Mesothelial cell of epicardium (in vitro differentiated cells): ENCODE measurements around the gene SSBP3. TPM values are rescaled to one million over a fixed set of nuclear protein-coding genes. Genes with fewer than 3 reads are reported as not detected.
A peak's percentile ranks its signal among the peaks of the same experiment; 100 is the strongest.

ENCODE experiments used
- DNase-seq, 2 experiments: peaks; one replicate each; pipeline ENCODE4 v3.0.0; 2021; ENCODE audit warnings: low spot score in 2 of 2; ENCODE audit not compliant: unreplicated experiment in 2 of 2
- H3K27ac Mint-ChIP-seq: 2 replicates; pipeline ENCODE4 v1.8.0; 2021; ENCODE audit warnings: mixed read lengths
- H3K27me3 Mint-ChIP-seq: 2 replicates; pipeline ENCODE4 v1.8.0; 2021; ENCODE audit warnings: low read depth, mixed read lengths
- H3K36me3 Mint-ChIP-seq: 2 replicates; pipeline ENCODE4 v1.8.0; 2021; ENCODE audit warnings: mixed read lengths
- H3K4me1 Mint-ChIP-seq: 2 replicates; pipeline ENCODE4 v1.8.0; 2021; ENCODE audit warnings: mixed read lengths
- H3K4me3 Mint-ChIP-seq: 2 replicates; pipeline ENCODE4 v1.8.0; 2021; ENCODE audit warnings: mild to moderate bottlenecking, moderate library complexity, mixed read lengths
- H3K9me3 Mint-ChIP-seq: 2 replicates; pipeline ENCODE4 v1.8.0; 2021; ENCODE audit warnings: mixed read lengths
- total RNA-seq: library from RNA; stranded (reverse); gene quantifications from 3 replicates; pipeline ENCODE4 v1.2.1, GENCODE V29; 2021
- TF ChIP-seq, protein P1 (sequence below): fragments of 200-600 bp; sonication (generic); IDR thresholded peaks from one replicate; pipeline ENCODE4 v1.5.0; 2021; ENCODE audit warnings: antibody characterized with exemption; ENCODE audit not compliant: unreplicated experiment

The SSBP3 gene
- total RNA-seq, 1 donor from 2014 or later = 172 TPM

DNA sequence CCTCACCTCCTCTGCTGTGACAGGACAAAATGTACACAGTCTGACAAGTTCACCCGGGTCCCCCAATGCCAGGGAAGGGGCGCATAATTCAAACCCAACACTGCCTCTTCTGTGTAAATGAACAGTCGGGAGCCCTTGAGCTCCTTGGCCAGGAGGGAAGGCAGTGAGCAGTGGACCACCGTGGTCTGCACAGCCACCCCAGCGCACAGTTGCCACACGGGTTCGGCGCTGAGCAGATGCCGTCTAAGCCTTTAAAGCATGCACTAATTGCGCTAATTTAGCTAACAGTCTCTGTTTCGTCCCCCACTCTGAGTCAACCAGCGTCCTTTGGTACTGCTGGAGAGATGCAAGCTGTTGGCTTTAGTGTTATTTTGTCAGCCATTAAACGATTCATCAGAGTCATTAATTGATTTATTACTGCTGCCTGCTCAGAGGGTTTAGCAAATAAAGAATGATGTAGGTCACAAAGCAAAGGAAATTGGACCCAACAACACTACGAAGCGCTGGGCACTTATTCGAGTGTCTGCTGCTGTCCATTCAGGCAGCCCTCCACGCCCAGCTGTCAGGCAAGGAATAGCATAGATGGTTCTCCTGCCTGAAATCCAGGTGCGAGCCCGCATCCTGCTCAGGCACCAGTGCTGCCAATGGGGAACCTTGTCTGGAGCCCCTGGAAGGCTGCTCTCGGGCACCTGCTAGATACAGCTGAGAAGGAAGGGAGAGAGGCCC is 114.8 kb downstream of the SSBP3 start:
- H3K27ac Mint-ChIP-seq = peak overlapping the region; percentile 55
- TF ChIP-seq, protein P1, sequence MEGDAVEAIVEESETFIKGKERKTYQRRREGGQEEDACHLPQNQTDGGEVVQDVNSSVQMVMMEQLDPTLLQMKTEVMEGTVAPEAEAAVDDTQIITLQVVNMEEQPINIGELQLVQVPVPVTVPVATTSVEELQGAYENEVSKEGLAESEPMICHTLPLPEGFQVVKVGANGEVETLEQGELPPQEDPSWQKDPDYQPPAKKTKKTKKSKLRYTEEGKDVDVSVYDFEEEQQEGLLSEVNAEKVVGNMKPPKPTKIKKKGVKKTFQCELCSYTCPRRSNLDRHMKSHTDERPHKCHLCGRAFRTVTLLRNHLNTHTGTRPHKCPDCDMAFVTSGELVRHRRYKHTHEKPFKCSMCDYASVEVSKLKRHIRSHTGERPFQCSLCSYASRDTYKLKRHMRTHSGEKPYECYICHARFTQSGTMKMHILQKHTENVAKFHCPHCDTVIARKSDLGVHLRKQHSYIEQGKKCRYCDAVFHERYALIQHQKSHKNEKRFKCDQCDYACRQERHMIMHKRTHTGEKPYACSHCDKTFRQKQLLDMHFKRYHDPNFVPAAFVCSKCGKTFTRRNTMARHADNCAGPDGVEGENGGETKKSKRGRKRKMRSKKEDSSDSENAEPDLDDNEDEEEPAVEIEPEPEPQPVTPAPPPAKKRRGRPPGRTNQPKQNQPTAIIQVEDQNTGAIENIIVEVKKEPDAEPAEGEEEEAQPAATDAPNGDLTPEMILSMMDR = no peak
- H3K36me3 Mint-ChIP-seq = no peaks in the 10 kb centered on the region
- H3K4me1 Mint-ChIP-seq = peaks cover 81% of the 10 kb centered on the region
- no peak for DNase-seq
- H3K9me3 Mint-ChIP-seq = no peaks in the 10 kb centered on the region
- H3K4me3 Mint-ChIP-seq = no peak overlapping the region
- no peaks in the 10 kb centered on the region for H3K27me3 Mint-ChIP-seq

DNA sequence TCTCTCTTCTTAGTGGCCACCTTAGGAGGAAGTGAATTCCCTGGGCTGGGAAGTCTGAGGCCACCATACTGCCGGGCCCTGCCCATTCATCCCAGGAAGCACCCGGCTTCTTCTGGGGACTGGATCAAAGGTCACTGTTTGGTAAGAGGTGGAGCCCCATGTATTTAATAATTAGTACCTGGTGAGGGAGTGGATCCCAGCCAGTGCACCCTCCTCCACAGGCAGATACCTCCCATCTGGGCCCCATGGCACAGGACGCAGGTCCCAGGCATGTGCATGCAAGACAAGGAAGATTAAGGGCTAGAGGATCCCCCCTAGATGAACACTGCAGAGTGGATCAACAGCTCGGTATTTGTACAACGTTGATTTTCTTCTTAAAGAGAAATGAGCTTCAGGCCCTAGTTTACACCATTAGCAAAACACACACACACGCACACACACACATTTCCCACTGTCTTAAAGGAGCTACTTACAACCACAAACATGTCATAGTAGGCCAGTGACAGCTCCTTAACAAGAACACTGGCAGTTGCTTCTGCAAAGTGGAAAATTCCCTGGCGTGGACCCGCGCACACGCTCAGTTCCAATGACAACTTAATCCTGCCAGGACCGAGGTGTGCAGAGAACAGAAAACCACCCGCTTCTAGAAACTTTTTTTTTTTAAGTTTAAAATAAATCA is 115.5 kb downstream of the SSBP3 start:
- H3K4me3 Mint-ChIP-seq = no peak overlapping the region
- TF ChIP-seq, protein P1 = no peak
- H3K27me3 Mint-ChIP-seq = no peaks in the 10 kb centered on the region
- DNase-seq = no peak
- peak overlapping the region; percentile 66 for H3K27ac Mint-ChIP-seq
- no peaks in the 10 kb centered on the region for H3K36me3 Mint-ChIP-seq
- peaks cover 84% of the 10 kb centered on the region for H3K4me1 Mint-ChIP-seq
- H3K9me3 Mint-ChIP-seq = no peaks in the 10 kb centered on the region

DNA sequence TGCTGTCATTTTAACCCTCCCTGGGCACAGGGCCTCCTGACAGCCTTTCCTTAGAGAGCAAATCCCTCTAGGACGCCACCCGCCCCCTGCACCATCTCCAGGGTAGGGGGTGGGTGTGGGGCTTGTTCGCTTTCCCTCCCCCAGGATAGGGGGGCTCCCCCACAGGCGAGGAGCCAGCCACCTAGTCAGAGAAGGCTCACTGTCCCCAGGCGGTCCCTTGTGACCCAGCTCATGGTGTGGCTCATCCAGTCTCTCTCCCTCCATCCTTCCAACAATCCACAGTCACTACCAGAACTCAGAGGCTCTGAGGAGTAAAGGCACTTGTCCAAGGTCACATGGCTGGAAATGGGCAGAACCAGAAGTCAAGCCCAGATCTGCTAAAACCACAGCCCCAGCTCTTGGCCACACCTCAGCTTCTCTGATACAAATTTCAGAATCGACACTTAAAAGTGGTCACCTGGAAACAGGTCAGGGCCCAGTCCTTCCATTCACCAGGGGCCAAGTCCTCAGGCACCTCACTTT is 116.4 kb downstream of the SSBP3 start:
- no peak for DNase-seq
- no peaks in the 10 kb centered on the region for H3K27me3 Mint-ChIP-seq
- H3K36me3 Mint-ChIP-seq = no peaks in the 10 kb centered on the region
- H3K4me1 Mint-ChIP-seq = peaks cover 84% of the 10 kb centered on the region
- TF ChIP-seq, protein P1 = no peak
- H3K9me3 Mint-ChIP-seq = no peaks in the 10 kb centered on the region
- H3K4me3 Mint-ChIP-seq = no peak overlapping the region
- H3K27ac Mint-ChIP-seq = peak overlapping the region; percentile 44

DNA sequence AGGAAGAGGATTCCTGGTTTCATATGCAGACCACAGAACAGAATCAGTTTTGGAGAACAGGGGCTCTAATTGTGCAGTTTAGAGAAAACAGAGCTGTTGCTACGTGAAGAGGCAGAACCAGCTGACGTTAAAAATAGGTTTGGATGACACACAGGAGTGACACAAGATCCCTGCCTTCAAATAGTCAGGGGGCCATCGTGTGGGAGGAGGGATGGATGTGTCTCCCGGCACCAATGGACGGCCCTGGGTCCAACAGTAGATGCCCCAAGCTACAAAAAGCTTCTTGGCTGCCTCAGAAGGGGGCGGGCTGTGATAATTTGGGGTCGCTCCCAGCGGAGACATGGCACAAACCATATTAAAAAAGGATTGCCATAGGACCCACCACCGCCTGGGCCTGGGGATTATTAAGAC is 118.4 kb downstream of the SSBP3 start:
- Mint-ChIP-seq H3K9me3 (no peaks in the 10 kb centered on the region), H3K4me3 (no peak overlapping the region), H3K27me3 (no peaks in the 10 kb centered on the region), H3K4me1 (peaks cover 82% of the 10 kb centered on the region), H3K27ac (peak overlapping the region; percentile 93), H3K36me3 (no peaks in the 10 kb centered on the region)
- DNase-seq = no peak
- TF ChIP-seq, protein P1 = no peak

DNA sequence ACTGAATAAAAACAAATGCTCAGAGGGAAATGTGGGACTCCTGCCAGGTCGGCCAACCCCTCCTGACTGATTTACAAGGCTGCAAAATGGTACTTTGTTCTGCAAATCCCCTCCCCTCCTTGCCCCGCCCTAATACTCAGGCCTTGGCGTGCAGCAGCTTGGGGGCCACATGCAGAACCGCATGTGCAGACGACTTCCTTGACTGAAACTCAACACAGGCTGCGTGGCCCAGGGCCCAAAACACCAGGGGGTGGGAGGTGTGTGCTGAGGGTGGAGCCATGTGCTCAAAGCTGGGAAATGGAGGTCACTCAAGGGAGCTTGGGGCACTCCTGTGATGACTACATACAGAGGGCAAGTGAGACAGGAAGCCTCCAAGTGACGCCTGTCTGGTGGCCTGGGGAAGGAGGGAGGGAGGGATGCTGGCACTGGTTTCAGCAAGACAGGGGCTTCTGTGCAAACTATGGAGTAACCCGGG is 119.0 kb downstream of the SSBP3 start:
- Mint-ChIP-seq H3K27me3 (no peaks in the 10 kb centered on the region), H3K36me3 (no peaks in the 10 kb centered on the region), H3K4me1 (peaks cover 78% of the 10 kb centered on the region), H3K9me3 (no peaks in the 10 kb centered on the region), H3K4me3 (peak overlapping the region; percentile 38), H3K27ac (peak overlapping the region; percentile 93)
- DNase-seq = peak in 1 of 2 experiments; percentile 57
- TF ChIP-seq, protein P1 = no peak
